GM12874 (cell line): ENCODE results near the gene MYH10.

ENCODE experiments used
- CTCF ChIP-seq: IDR thresholded peaks from 2 replicates; pipeline ENCODE4 v1.5.1; 2011; ENCODE audit warnings: low read depth, mild to moderate bottlenecking, control low read depth, low read length, moderate library complexity; ENCODE audit not compliant: insufficient read depth

Gene MYH10

DNA sequence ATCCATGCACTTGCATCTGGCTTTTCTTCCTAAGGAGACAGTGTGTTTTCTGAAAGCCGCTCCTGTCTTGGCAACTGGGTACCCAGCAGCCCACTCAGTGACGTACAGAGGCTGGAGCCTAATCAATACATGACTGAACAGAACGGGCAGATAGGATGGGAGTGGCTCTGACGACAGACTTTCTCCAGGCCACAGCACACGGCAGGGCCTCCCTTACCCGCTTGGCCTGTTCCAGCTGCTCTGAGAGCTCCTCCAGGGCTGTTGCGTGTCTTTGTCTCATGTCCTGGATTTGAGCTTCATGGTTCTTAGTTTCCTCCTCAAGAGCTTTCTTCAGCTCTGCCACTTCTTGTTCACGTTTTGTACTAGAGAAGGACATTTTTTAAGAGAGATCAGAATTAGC is 129.9 kb downstream of the MYH10 start:
- TF ChIP-seq CTCF: no peak

DNA sequence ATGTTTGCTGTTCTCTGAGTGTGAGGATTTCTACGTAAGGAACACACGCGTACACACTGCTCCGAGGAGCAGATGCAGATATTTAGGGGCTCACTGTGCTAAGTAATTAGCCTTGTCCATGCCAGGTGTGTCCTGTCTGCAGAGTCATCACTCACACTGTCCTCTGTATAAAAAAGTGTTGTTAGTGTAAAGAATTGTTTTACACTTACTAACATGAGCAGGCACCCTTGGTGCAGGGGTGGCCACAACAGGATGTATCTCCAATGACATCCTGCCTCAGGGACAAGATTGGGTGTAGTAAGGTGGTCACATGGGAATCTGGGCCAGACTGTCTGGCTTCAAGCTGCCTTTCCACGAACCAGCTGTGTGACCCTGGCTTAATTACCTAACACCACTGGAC is 130.9 kb downstream of the MYH10 start:
- TF ChIP-seq CTCF: no peak

DNA sequence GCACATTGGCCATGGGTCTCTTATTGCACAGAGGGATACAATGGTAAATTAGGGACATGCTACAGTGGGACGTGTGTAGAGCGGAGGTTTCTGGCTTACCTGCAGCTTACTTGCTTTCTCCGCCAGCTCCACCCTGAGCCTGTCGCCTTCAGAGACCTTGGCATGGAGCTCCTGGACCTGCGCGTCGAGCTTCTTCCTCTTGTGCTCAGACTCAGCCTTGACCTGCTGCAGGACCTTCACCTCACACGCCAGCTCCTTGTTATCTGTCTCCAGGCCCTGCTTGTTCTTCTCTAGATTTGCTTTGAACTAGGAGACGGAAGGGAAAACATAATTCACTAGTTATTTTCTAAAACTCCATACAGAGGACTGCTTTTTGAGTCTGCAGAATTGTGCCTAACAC is 131.4 kb downstream of the MYH10 start:
- no peak for TF ChIP-seq CTCF

GRCh38 chr17:8496081-8496480 is 134.4 kb downstream of the MYH10 start:
- no peak for TF ChIP-seq CTCF

DNA sequence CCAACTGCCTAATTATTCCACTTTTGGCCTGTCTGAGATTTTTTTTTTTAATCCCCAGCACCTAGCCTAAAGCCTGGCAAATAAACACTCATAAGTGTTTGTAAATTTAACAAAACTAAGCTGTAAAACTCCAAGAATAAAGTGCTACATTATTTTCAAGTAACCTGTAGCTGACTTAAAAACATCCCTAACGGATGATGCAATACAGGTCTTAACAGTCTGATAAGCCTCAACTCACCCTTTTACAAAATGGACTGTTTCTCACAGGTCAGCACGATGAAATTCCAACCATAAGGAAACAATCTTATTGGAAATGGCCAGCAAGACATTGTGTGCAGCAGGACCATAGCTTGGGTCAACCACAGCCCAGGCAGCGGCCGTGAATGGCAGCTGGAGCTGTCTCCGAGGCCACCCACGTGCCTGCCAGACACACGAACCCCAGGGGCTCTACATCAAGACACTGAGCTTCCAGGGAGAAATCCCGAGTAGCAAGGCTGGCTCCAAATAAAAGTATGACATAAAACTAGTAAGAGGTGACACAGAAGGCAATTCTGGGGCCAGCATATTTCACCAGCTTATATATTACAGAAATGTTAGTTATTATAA is 135.9 kb downstream of the MYH10 start:
- no peak for TF ChIP-seq CTCF

- no peak for TF ChIP-seq CTCF
Observed at GRCh38 chr17:8494021-8494420, 136.5 kb downstream of the MYH10 start.

- no peak for TF ChIP-seq CTCF
Observed at GRCh38 chr17:8492121-8492520, 138.4 kb downstream of the MYH10 start.
